ENCODE results near the gene CDH23.

CDH23 gene

GRCh38 chr10:71634531-71635164, 237.9 kb downstream of the CDH23 start:
- no peaks in the 10 kb centered on the region for H3K36me3 Mint-ChIP-seq

GRCh38 chr10:71635251-71635866, 238.6 kb downstream of the CDH23 start:
- H3K27ac Mint-ChIP-seq: no peak overlapping the region
- no peak overlapping the region for H3K4me3 Mint-ChIP-seq
- H3K4me1 Mint-ChIP-seq: peaks cover 5% of the 10 kb centered on the region
- no peak for ATAC-seq (ENCODE audit: low read depth)
- DNase-seq (ENCODE audit: low spot score in 2 of 2): no peak
- H3K9me3 Mint-ChIP-seq: no peaks in the 10 kb centered on the region
- H3K27me3 Mint-ChIP-seq: peaks cover 14% of the 10 kb centered on the region
- no peaks in the 10 kb centered on the region for H3K36me3 Mint-ChIP-seq

More at GRCh38 chr10:71634531-71635164, 237.9 kb downstream of the CDH23 start:
- H3K4me1 Mint-ChIP-seq: peaks cover 5% of the 10 kb centered on the region
- H3K27me3 Mint-ChIP-seq: peaks cover 14% of the 10 kb centered on the region
- H3K27ac Mint-ChIP-seq: no peak overlapping the region
- H3K9me3 Mint-ChIP-seq: no peaks in the 10 kb centered on the region
- ATAC-seq (ENCODE audit: low read depth) (no peak), DNase-seq (ENCODE audit: low spot score in 2 of 2) (no peak)
- H3K4me3 Mint-ChIP-seq: no peak overlapping the region

GRCh38 chr10:71635867-71636266, 239.1 kb downstream of the CDH23 start:
- ATAC-seq (ENCODE audit: low read depth) (no peak), DNase-seq (ENCODE audit: low spot score in 2 of 2) (no peak)
- peaks cover 14% of the 10 kb centered on the region for H3K27me3 Mint-ChIP-seq
- no peaks in the 10 kb centered on the region for H3K9me3 Mint-ChIP-seq
- H3K4me1 Mint-ChIP-seq: peaks cover 6% of the 10 kb centered on the region
- no peak overlapping the region for H3K27ac Mint-ChIP-seq
- H3K36me3 Mint-ChIP-seq: no peaks in the 10 kb centered on the region
- no peak overlapping the region for H3K4me3 Mint-ChIP-seq

GRCh38 chr10:71636588-71636987, 239.9 kb downstream of the CDH23 start:
- no peaks in the 10 kb centered on the region for H3K36me3 Mint-ChIP-seq
- no peak for ATAC-seq (ENCODE audit: low read depth)
- H3K9me3 Mint-ChIP-seq: no peaks in the 10 kb centered on the region
- peaks cover 10% of the 10 kb centered on the region for H3K27me3 Mint-ChIP-seq
- H3K27ac Mint-ChIP-seq: no peak overlapping the region
- H3K4me3 Mint-ChIP-seq: no peak overlapping the region
- no peak for DNase-seq (ENCODE audit: low spot score in 2 of 2)
- H3K4me1 Mint-ChIP-seq: peaks cover 8% of the 10 kb centered on the region

- no peak overlapping the region for H3K4me3 Mint-ChIP-seq
- ATAC-seq (ENCODE audit: low read depth) (no peak), DNase-seq (ENCODE audit: low spot score in 2 of 2) (no peak)
- no peaks in the 10 kb centered on the region for H3K36me3 Mint-ChIP-seq
- H3K4me1 Mint-ChIP-seq: peaks cover 8% of the 10 kb centered on the region
- no peaks in the 10 kb centered on the region for H3K9me3 Mint-ChIP-seq
- peaks cover 6% of the 10 kb centered on the region for H3K27me3 Mint-ChIP-seq
- no peak overlapping the region for H3K27ac Mint-ChIP-seq
Measured at GRCh38 chr10:71637305-71637704, 240.6 kb downstream of the CDH23 start.

- no peak overlapping the region for H3K4me3 Mint-ChIP-seq
- H3K9me3 Mint-ChIP-seq: no peaks in the 10 kb centered on the region
- H3K4me1 Mint-ChIP-seq: peaks cover 8% of the 10 kb centered on the region
- peak; percentile 64 for ATAC-seq (ENCODE audit: low read depth)
- H3K27ac Mint-ChIP-seq: peak overlapping the region; percentile 35
- H3K36me3 Mint-ChIP-seq: no peaks in the 10 kb centered on the region
- peaks cover 2% of the 10 kb centered on the region for H3K27me3 Mint-ChIP-seq
- no peak for DNase-seq (ENCODE audit: low spot score in 2 of 2)
Measured at GRCh38 chr10:71638064-71638821, 241.5 kb downstream of the CDH23 start.

GRCh38 chr10:71638822-71639719, 242.4 kb downstream of the CDH23 start:
- H3K36me3 Mint-ChIP-seq: no peaks in the 10 kb centered on the region
- H3K27me3 Mint-ChIP-seq: peaks cover 2% of the 10 kb centered on the region
- H3K4me3 Mint-ChIP-seq: no peak overlapping the region
- H3K27ac Mint-ChIP-seq: no peak overlapping the region
- no peaks in the 10 kb centered on the region for H3K9me3 Mint-ChIP-seq
- ATAC-seq (ENCODE audit: low read depth): no peak
- no peak for DNase-seq (ENCODE audit: low spot score in 2 of 2)
- peaks cover 8% of the 10 kb centered on the region for H3K4me1 Mint-ChIP-seq

GRCh38 chr10:71640607-71641006, 243.9 kb downstream of the CDH23 start:
- H3K4me1 Mint-ChIP-seq: peaks cover 8% of the 10 kb centered on the region
- no peaks in the 10 kb centered on the region for H3K36me3 Mint-ChIP-seq
- H3K27me3 Mint-ChIP-seq: peaks cover 2% of the 10 kb centered on the region
- H3K9me3 Mint-ChIP-seq: no peaks in the 10 kb centered on the region
- H3K27ac Mint-ChIP-seq: no peak overlapping the region
- no peak for ATAC-seq (ENCODE audit: low read depth)
- no peak for DNase-seq (ENCODE audit: low spot score in 2 of 2)
- no peak overlapping the region for H3K4me3 Mint-ChIP-seq

- H3K4me3 Mint-ChIP-seq: no peak overlapping the region
- H3K27me3 Mint-ChIP-seq: no peaks in the 10 kb centered on the region
- no peaks in the 10 kb centered on the region for H3K9me3 Mint-ChIP-seq
- DNase-seq (ENCODE audit: low spot score in 2 of 2) (no peak), ATAC-seq (ENCODE audit: low read depth) (no peak)
- no peaks in the 10 kb centered on the region for H3K36me3 Mint-ChIP-seq
- H3K4me1 Mint-ChIP-seq: peaks cover 8% of the 10 kb centered on the region
- H3K27ac Mint-ChIP-seq: no peak overlapping the region
Measured at GRCh38 chr10:71641449-71641848, 244.7 kb downstream of the CDH23 start.

GRCh38 chr10:71641986-71642385, 245.3 kb downstream of the CDH23 start:
- no peaks in the 10 kb centered on the region for H3K27me3 Mint-ChIP-seq
- no peak for DNase-seq (ENCODE audit: low spot score in 2 of 2)
- H3K9me3 Mint-ChIP-seq: no peaks in the 10 kb centered on the region
- H3K27ac Mint-ChIP-seq: no peak overlapping the region
- H3K36me3 Mint-ChIP-seq: no peaks in the 10 kb centered on the region
- H3K4me1 Mint-ChIP-seq: peaks cover 8% of the 10 kb centered on the region
- no peak overlapping the region for H3K4me3 Mint-ChIP-seq
- no peak for ATAC-seq (ENCODE audit: low read depth)

GRCh38 chr10:71643904-71644303, 247.2 kb downstream of the CDH23 start:
- Mint-ChIP-seq H3K36me3 (no peaks in the 10 kb centered on the region), H3K4me3 (no peak overlapping the region), H3K27ac (no peak overlapping the region), H3K9me3 (no peaks in the 10 kb centered on the region), H3K27me3 (no peaks in the 10 kb centered on the region), H3K4me1 (peaks cover 3% of the 10 kb centered on the region)
- ATAC-seq (ENCODE audit: low read depth) (no peak), DNase-seq (ENCODE audit: low spot score in 2 of 2) (no peak)

GRCh38 chr10:71644307-71645180, 247.8 kb downstream of the CDH23 start:
- no peak overlapping the region for H3K27ac Mint-ChIP-seq
- no peaks in the 10 kb centered on the region for H3K36me3 Mint-ChIP-seq
- H3K4me1 Mint-ChIP-seq: peaks cover 8% of the 10 kb centered on the region
- DNase-seq (ENCODE audit: low spot score in 2 of 2): no peak
- H3K27me3 Mint-ChIP-seq: no peaks in the 10 kb centered on the region
- H3K4me3 Mint-ChIP-seq: no peak overlapping the region
- no peaks in the 10 kb centered on the region for H3K9me3 Mint-ChIP-seq
- no peak for ATAC-seq (ENCODE audit: low read depth)

- DNase-seq (ENCODE audit: low spot score in 2 of 2): no peak
- Mint-ChIP-seq H3K36me3 (no peaks in the 10 kb centered on the region), H3K4me1 (peaks cover 12% of the 10 kb centered on the region), H3K9me3 (no peaks in the 10 kb centered on the region), H3K27ac (no peak overlapping the region), H3K4me3 (no peak overlapping the region), H3K27me3 (no peaks in the 10 kb centered on the region)
- ATAC-seq (ENCODE audit: low read depth): no peak
Measured at GRCh38 chr10:71645185-71645584, 248.5 kb downstream of the CDH23 start.
